Measurements from ENCODE around the gene IFNW1. TPM values are rescaled to one million over a fixed set of nuclear protein-coding genes. Genes with fewer than 3 reads are reported as not detected.

The IFNW1 gene
- total and polyA plus RNA-seq, 10 of the 15 experiments (the other 5 are each of a cell fraction or from before 2014, with no cell fraction given) = 0.06 to 0.11 (median 0.09) TPM; not detected in 7

DNA sequence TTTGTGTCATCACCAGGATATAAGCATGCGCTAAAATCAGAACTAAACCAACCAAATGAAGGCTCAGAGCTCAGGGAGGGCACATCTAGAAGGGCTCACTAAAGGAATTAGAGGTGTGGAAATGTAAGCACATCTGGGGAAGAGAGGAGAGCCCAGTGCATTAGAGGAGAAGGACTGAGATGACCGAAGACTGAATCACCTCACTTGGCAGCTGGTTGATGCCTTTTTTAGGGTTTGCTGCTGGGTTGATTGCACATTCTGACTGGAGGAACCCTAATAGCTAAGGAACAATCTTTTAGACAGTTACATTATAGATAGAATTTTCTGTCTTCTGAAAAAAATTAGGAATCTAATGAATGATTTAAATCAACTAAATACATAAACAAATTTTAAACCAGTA is 33.0 kb upstream of the IFNW1 start:
- RAD21 ChIA-PET (ENCODE audit: unreplicated experiment) = interaction anchor here (1.0 kb wide), 1 partner anchor 9 kb away, joined by 3 read pairs; no protein-coding TSS in a partner anchor

DNA sequence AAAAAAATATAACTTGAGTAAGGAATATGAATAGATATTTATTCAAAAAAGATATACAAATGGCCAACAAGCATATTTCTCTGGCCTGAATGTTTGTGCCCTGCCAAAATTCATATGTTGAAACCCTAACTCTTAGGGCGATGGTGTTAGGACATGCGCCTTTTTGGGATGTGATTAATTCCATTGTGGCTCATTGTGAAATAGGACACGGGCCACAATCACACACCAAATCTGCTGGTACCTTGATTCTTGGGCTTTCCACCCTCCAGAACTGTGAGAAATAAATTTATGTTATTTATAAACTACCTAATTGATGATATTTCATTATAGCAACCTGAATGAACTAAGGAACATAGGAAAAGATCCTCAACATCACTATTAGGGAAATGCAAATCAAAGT is 30.5 kb upstream of the IFNW1 start:
- no TSS peak for BruUV-seq (replicated peaks)
- ChIA-PET RAD21 (ENCODE audit: unreplicated experiment) (no interaction called here), POLR2A (no interaction called here), CTCF (no interaction called here), SMC1A (ENCODE audit: uncharacterized antibody, unreplicated experiment) (no interaction called here)
- Histone ChIP-seq H3K9me3 (replicated peaks; ENCODE audit: control insufficient read depth, insufficient read depth, low read length) (no peaks in the 10 kb centered on the region), H3K4me1 (ENCODE audit: control insufficient read depth, insufficient read depth, low read length) (no peaks in the 10 kb centered on the region), H2AFZ (ENCODE audit: control insufficient read depth, low read depth, low read length) (no peak overlapping the region), H3K79me2 (ENCODE audit: control insufficient read depth, insufficient read depth, low read length) (no peaks in the 10 kb centered on the region), H3K36me3 (ENCODE audit: control insufficient read depth in 2 of 2, insufficient read depth in 2 of 2, low read length in 1 of 2) (no peaks in the 10 kb centered on the region), H3K27ac (ENCODE audit: control insufficient read depth, insufficient read depth) (no peak overlapping the region), H3K4me3 (no peak overlapping the region), H3K4me2 (ENCODE audit: control insufficient read depth, insufficient read depth) (no peak overlapping the region), H4K20me1 (ENCODE audit: control insufficient read depth, insufficient read depth) (no peaks in the 10 kb centered on the region), H3K9ac (ENCODE audit: control insufficient read depth, insufficient read depth, low read length) (no peak overlapping the region), H3K27me3 (replicated peaks in 1 of 2; ENCODE audit: control insufficient read depth in 2 of 2, insufficient read depth in 2 of 2, low read length in 1 of 2) (no peaks in the 10 kb centered on the region; a peak in 1 of 4 replicates)
- DNase-seq (ENCODE audit: low read depth, low spot score) (no peak), FAIRE-seq (no peak), ATAC-seq (no peak)
- WGBS (ENCODE audit: insufficient coverage, insufficient replicate concordance, low lambda C conversion rate, missing lambda C conversion rate) = 66% methylated on average over 3 of the region's 3 CpGs
- in situ Hi-C loops (cut with MboI) (no loop called here), intact Hi-C loops (cut with micrococcal nuclease; ENCODE audit: unreplicated experiment) (no loop called here)
- TF ChIP-seq RUNX3 (IDR thresholded peaks at IDR 0.05; ENCODE audit: low read length) (no peak), BCL11A (IDR thresholded peaks at IDR 0.05; ENCODE audit: low read depth, low read length) (no peak), PML (IDR thresholded peaks at IDR 0.05; ENCODE audit: low read length) (no peak), CBX3 (IDR thresholded peaks at IDR 0.05; ENCODE audit: borderline replicate concordance, low read depth) (no peak), ESRRA (IDR thresholded peaks at IDR 0.05; ENCODE audit: low read length) (no peak), KLF5 (IDR thresholded peaks at IDR 0.05; ENCODE audit: partially characterized antibody) (no peak), BACH1 (IDR thresholded peaks at IDR 0.05; ENCODE audit: borderline replicate concordance) (no peak)
- TF ChIP-seq, protein P1, sequence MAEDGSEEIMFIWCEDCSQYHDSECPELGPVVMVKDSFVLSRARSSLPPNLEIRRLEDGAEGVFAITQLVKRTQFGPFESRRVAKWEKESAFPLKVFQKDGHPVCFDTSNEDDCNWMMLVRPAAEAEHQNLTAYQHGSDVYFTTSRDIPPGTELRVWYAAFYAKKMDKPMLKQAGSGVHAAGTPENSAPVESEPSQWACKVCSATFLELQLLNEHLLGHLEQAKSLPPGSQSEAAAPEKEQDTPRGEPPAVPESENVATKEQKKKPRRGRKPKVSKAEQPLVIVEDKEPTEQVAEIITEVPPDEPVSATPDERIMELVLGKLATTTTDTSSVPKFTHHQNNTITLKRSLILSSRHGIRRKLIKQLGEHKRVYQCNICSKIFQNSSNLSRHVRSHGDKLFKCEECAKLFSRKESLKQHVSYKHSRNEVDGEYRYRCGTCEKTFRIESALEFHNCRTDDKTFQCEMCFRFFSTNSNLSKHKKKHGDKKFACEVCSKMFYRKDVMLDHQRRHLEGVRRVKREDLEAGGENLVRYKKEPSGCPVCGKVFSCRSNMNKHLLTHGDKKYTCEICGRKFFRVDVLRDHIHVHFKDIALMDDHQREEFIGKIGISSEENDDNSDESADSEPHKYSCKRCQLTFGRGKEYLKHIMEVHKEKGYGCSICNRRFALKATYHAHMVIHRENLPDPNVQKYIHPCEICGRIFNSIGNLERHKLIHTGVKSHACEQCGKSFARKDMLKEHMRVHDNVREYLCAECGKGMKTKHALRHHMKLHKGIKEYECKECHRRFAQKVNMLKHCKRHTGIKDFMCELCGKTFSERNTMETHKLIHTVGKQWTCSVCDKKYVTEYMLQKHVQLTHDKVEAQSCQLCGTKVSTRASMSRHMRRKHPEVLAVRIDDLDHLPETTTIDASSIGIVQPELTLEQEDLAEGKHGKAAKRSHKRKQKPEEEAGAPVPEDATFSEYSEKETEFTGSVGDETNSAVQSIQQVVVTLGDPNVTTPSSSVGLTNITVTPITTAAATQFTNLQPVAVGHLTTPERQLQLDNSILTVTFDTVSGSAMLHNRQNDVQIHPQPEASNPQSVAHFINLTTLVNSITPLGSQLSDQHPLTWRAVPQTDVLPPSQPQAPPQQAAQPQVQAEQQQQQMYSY (CRISPR knock-in tag; IDR thresholded peaks at IDR 0.05) = no peak

More for the DNA sequence above, 33.0 kb upstream of the IFNW1 start:
- DNase-seq (ENCODE audit: low read depth, low spot score) (no peak), ATAC-seq (no peak), FAIRE-seq (no peak)
- H4K20me1 ChIP-seq (ENCODE audit: control insufficient read depth, insufficient read depth) = no peaks in the 10 kb centered on the region
- intact Hi-C loops (cut with micrococcal nuclease; ENCODE audit: unreplicated experiment) = no loop called here
- no peak overlapping the region for H3K27ac ChIP-seq (ENCODE audit: control insufficient read depth, insufficient read depth)
- TF ChIP-seq ETV6 (conservative IDR thresholded peaks at IDR 0.05 in 1 of 2, IDR thresholded peaks at IDR 0.05 in 1 of 2; ENCODE audit: borderline replicate concordance in 1 of 2, low read depth in 1 of 2) (no peak), NR2C1 (IDR thresholded peaks at IDR 0.05) (no peak), LARP7 (IDR thresholded peaks at IDR 0.05) (no peak), HDAC6 (IDR thresholded peaks at IDR 0.05; ENCODE audit: unreplicated experiment) (no peak), TAF1 (IDR thresholded peaks at IDR 0.05; ENCODE audit: borderline replicate concordance, low read depth, low read length) (no peak), SUPT20H (IDR thresholded peaks at IDR 0.05; ENCODE audit: borderline replicate concordance, control insufficient read depth, low read depth, low read length) (no peak), WRNIP1 (IDR thresholded peaks at IDR 0.05; ENCODE audit: borderline replicate concordance, low read depth, low read length) (no peak), ZNF24 (IDR thresholded peaks at IDR 0.05) (no peak), HDGF (IDR thresholded peaks at IDR 0.05) (no peak), RAD51 (IDR thresholded peaks at IDR 0.05) (no peak), YBX1 (IDR thresholded peaks at IDR 0.05) (no peak), SMC3 (IDR thresholded peaks at IDR 0.05; ENCODE audit: borderline replicate concordance, low read length) (no peak), POU2F2 (IDR thresholded peaks at IDR 0.05; ENCODE audit: borderline replicate concordance, low read depth, low read length) (no peak), CREM (IDR thresholded peaks at IDR 0.05; ENCODE audit: low read depth) (no peak), MEF2B (IDR thresholded peaks at IDR 0.05; ENCODE audit: partially characterized antibody, poor library complexity, severe bottlenecking) (no peak), BMI1 (IDR thresholded peaks at IDR 0.05; ENCODE audit: borderline replicate concordance) (no peak), ATF7 (IDR thresholded peaks at IDR 0.05; ENCODE audit: low read depth) (no peak), NFXL1 (IDR thresholded peaks at IDR 0.05; ENCODE audit: borderline replicate concordance) (no peak), BACH1 (IDR thresholded peaks at IDR 0.05; ENCODE audit: borderline replicate concordance) (no peak)
- no peak overlapping the region for H3K4me3 ChIP-seq
- BruUV-seq (replicated peaks) = no TSS peak
- no peak overlapping the region for H3K9ac ChIP-seq (ENCODE audit: control insufficient read depth, insufficient read depth, low read length)
- no peaks in the 10 kb centered on the region for H3K9me3 ChIP-seq (replicated peaks; ENCODE audit: control insufficient read depth, insufficient read depth, low read length)
- no peaks in the 10 kb centered on the region for H3K36me3 ChIP-seq (ENCODE audit: control insufficient read depth in 2 of 2, insufficient read depth in 2 of 2, low read length in 1 of 2)
- ChIA-PET POLR2A (no interaction called here), SMC1A (ENCODE audit: uncharacterized antibody, unreplicated experiment) (interaction anchor here (0.9 to 1.5 kb wide), 2 partner anchors 8 to 21 kb away, joined by 3 to 4 read pairs; no protein-coding TSS in a partner anchor), CTCF (interaction anchor here (0.9 to 2.4 kb wide), 4 partner anchors 8 to 61 kb away, joined by 4 to 16 read pairs (median 5); no protein-coding TSS in a partner anchor)
- in situ Hi-C loops (cut with MboI) = no loop called here
- H2AFZ ChIP-seq (ENCODE audit: control insufficient read depth, low read depth, low read length) = no peak overlapping the region
- WGBS (ENCODE audit: insufficient coverage, insufficient replicate concordance, low lambda C conversion rate, missing lambda C conversion rate) = 48% methylated on average over 2 of the region's 2 CpGs
- H3K4me2 ChIP-seq (ENCODE audit: control insufficient read depth, insufficient read depth) = no peak overlapping the region
- H3K79me2 ChIP-seq (ENCODE audit: control insufficient read depth, insufficient read depth, low read length) = no peaks in the 10 kb centered on the region
- no peaks in the 10 kb centered on the region for H3K4me1 ChIP-seq (ENCODE audit: control insufficient read depth, insufficient read depth, low read length)
- no peaks in the 10 kb centered on the region; a peak in 1 of 4 replicates for H3K27me3 ChIP-seq (replicated peaks in 1 of 2; ENCODE audit: control insufficient read depth in 2 of 2, insufficient read depth in 2 of 2, low read length in 1 of 2)

Data from GM12878 (cell line).